Measurements from ENCODE around the gene B3GALT4. TPM values are rescaled to one million over a fixed set of nuclear protein-coding genes. Genes with fewer than 3 reads are reported as not detected.

B3GALT4 gene
- total RNA-seq, 2 donors from 2014 or later = 3.7 to 5.9 TPM

- no peaks in the 10 kb centered on the region for H3K9me3 Mint-ChIP-seq
- peak; percentile 43 to 62 for ATAC-seq
- peaks cover 5 to 31% of the 10 kb centered on the region in 2 donors for H3K36me3 Mint-ChIP-seq
- DNase-seq (ENCODE audit: low spot score in 2 of 2) = peak; percentile 74 to 80
- H3K27ac Mint-ChIP-seq = peak overlapping the region; percentile 92 to 99
These were observed 21.2 kb downstream of the B3GALT4 start for GRCh38 chr6:33297956-33298772.

DNA sequence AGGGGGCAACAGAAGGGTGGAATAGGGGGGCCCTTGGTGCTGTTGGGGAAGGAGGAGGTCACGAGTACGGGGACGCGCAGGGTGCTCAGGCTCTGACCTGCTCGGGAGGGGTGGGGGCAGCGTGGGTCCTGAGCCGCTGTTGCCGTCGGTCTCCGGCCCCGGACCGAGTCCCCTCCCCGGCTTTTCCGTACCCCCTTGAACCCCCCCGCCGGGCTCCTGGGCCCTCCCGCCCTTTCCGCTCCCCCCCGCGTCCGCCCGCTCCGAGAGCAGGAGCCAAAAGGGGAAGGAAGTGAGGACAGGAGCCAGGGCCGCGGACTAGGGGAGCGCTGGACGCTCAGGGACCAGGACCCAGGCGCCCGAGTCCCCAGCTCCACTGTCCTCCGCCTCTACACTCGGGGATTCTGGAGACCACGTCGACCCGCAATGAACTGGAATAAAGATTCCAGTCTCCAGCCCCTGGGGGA is 21.9 kb downstream of the B3GALT4 start, which contains the start of gene RGL2:
Gene RGL2 (minus strand): TSS at position 170 of the 464 bp plus-strand sequence. CDS start 332 bp downstream, outside the sequence.
- no peaks in the 10 kb centered on the region for H3K9me3 Mint-ChIP-seq
- ATAC-seq = peak; percentile 27 to 32
- peak in 1 of 2 donors; percentile 73 for DNase-seq (ENCODE audit: low spot score in 2 of 2)
- peak within 1 kb of the TSS; percentile 92 to 99 for H3K27ac Mint-ChIP-seq
- peaks cover 5 to 35% of the 10 kb centered on the region in 2 donors for H3K36me3 Mint-ChIP-seq

DNA sequence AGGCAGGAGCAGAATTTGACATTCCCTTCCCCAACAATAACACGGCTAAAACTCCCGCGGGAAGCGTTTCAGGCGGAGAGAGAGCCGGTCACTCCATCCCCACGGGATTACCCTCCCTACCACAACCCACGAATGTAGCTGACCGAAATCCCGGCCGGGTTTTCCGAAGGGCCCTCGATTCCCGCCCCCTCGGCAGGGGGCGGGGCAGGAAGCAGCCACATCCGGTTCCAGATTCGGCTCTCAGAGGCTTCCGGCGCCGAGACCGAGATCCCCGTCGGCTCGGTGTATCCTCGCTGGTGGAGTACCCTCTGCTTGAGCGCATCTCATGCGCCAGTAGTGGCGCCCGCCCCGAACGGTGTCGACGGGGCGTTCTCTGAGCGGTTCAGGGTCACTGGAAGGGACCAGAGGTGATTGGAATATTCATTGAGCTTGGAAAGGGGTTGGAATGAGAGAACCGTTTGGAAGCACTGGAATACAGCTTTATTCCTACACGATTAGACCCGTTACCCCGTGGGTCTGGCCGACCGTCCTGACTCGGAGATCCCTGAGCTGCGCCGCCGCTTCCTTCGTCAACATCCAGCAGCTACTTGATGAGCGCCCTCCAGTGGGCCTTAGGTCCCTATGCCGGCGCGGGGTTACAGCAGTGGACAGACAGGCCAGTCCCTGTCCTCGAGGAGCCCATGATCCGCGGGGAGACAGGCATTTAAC is 22.5 kb downstream of the B3GALT4 start:
- H3K9me3 Mint-ChIP-seq = no peaks in the 10 kb centered on the region
- H3K36me3 Mint-ChIP-seq = peaks cover 5 to 39% of the 10 kb centered on the region in 2 donors
- peak overlapping the region; percentile 92 to 97 for H3K27ac Mint-ChIP-seq
- peak; percentile 80 to 87 for ATAC-seq
- DNase-seq (ENCODE audit: low spot score in 2 of 2) = peak; percentile 95

- Mint-ChIP-seq H3K9me3 (no peaks in the 10 kb centered on the region), H3K27ac (no peak overlapping the region), H3K36me3 (peaks cover 12 to 45% of the 10 kb centered on the region in 2 donors)
- DNase-seq (ENCODE audit: low spot score in 2 of 2) (no peak), ATAC-seq (no peak)
These were observed 25.0 kb downstream of the B3GALT4 start for GRCh38 chr6:33301877-33302276.

- Mint-ChIP-seq H3K9me3 (no peaks in the 10 kb centered on the region), H3K27ac (no peak overlapping the region), H3K36me3 (peaks cover 7 to 39% of the 10 kb centered on the region in 2 donors)
- no peak for DNase-seq (ENCODE audit: low spot score in 2 of 2)
- no peak for ATAC-seq
These were observed 27.3 kb downstream of the B3GALT4 start for GRCh38 chr6:33304216-33304615.

GRCh38 chr6:33305052-33305451 is 28.1 kb downstream of the B3GALT4 start:
- no peak for DNase-seq (ENCODE audit: low spot score in 2 of 2)
- Mint-ChIP-seq H3K36me3 (peaks cover 7 to 31% of the 10 kb centered on the region in 2 donors), H3K27ac (peak overlapping the region in 1 of 2 donors; percentile 23), H3K9me3 (no peaks in the 10 kb centered on the region)
- ATAC-seq = no peak

DNA sequence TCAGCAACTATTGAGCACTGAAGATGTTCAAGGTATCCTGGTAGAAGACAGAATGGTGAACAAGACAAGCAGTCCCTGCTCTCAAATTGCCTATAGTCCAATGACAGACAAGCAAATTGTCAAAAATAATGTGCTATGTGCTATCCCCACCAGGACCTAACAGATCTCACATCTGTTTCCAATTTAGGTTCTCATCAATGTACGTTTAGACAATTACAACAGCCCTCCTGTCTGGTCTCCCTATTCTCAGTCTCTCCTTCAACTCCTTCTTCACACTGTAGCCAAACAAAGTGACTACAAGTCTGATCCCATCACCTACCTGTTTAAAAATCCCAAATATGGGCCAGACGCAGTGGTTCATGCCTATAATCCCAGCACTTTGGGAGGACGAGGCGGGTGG is 29.4 kb downstream of the B3GALT4 start:
- Mint-ChIP-seq H3K27ac (peak overlapping the region in 1 of 2 donors; percentile 74), H3K9me3 (no peaks in the 10 kb centered on the region), H3K36me3 (peaks cover 7 to 24% of the 10 kb centered on the region in 2 donors)
- no peak for DNase-seq (ENCODE audit: low spot score in 2 of 2)
- ATAC-seq = no peak

- peak; percentile 52 for ATAC-seq
- peak; percentile 66 to 80 for DNase-seq (ENCODE audit: low spot score in 2 of 2)
- peaks cover 17 to 33% of the 10 kb centered on the region in 2 donors for H3K36me3 Mint-ChIP-seq
- H3K9me3 Mint-ChIP-seq = no peaks in the 10 kb centered on the region
- peak overlapping the region; percentile 98 to 99 for H3K27ac Mint-ChIP-seq
These were observed 35.6 kb downstream of the B3GALT4 start for GRCh38 chr6:33312361-33313104.

DNA sequence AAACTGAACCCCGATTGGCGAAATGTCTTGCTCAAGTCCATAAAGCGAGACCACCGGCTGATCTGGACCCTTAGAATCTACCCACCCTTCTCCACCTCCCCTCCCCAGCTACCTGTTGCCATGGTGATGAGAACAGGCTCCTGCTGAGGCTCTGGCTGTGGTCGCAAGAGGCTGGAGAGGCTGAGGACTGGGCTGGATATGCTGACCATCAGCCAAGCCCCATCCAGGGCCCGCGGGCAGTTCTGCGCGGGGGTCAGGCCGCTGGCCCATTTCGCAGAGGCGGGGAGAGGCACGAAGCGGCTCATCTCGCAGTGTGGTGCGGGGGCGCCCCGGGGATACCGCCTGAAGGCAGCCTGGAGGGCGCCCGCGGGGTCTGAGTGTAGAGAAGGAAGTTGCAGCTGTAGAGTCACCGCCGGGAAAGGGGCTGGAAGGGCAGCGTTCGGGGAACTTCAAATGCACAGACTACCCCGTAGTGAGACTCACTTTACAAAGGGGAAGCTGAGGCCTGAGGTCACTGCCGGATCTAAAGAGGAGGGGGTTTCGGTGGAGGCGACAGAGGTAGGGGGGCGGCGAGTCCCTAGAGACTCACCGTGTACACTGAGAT is 36.3 kb downstream of the B3GALT4 start:
- H3K27ac Mint-ChIP-seq = peak overlapping the region; percentile 98 to 99
- DNase-seq (ENCODE audit: low spot score in 2 of 2) = peak; percentile 51 to 83
- H3K36me3 Mint-ChIP-seq = peaks cover 17 to 36% of the 10 kb centered on the region in 2 donors
- ATAC-seq = peak; percentile 5 to 49
- no peaks in the 10 kb centered on the region for H3K9me3 Mint-ChIP-seq

GRCh38 chr6:33313709-33314514 is 37.0 kb downstream of the B3GALT4 start, which contains the start of gene TAPBP:
TAPBP (minus strand) TSS chr6:33314078; CDS start chr6:33314041, 37 bp downstream.
- peak; percentile 65 for ATAC-seq
- DNase-seq (ENCODE audit: low spot score in 2 of 2) = peak; percentile 73 to 93
- H3K9me3 Mint-ChIP-seq = no peaks in the 10 kb centered on the region
- peak within 1 kb of the TSS; percentile 98 to 99 for H3K27ac Mint-ChIP-seq
- peaks cover 17 to 43% of the 10 kb centered on the region in 2 donors for H3K36me3 Mint-ChIP-seq

DNA sequence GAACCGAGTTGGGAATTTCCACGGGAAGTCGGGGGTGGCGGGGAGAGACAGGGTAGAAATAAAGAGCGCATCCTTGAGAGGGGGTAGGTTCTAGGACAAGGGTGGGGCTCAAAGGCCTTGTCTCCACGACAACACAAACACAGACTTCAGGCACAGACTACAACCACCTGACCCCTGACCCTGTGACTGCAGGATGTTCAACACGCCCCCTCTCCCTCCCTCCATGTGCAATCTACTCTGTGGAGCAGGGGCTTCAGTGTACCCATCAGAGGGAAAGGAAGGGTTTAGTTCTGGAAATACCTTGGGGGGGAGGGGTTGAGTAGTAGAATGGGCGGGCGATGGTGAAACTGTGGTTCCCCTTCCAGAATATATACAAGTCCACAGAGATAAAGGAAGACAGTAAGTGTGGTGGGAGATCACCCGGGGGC is 37.6 kb downstream of the B3GALT4 start:
- DNase-seq (ENCODE audit: low spot score in 2 of 2) (peak in 1 of 2 donors; percentile 56), ATAC-seq (peak; percentile 21 to 59)
- peaks cover 22 to 48% of the 10 kb centered on the region in 2 donors for H3K36me3 Mint-ChIP-seq

DNA sequence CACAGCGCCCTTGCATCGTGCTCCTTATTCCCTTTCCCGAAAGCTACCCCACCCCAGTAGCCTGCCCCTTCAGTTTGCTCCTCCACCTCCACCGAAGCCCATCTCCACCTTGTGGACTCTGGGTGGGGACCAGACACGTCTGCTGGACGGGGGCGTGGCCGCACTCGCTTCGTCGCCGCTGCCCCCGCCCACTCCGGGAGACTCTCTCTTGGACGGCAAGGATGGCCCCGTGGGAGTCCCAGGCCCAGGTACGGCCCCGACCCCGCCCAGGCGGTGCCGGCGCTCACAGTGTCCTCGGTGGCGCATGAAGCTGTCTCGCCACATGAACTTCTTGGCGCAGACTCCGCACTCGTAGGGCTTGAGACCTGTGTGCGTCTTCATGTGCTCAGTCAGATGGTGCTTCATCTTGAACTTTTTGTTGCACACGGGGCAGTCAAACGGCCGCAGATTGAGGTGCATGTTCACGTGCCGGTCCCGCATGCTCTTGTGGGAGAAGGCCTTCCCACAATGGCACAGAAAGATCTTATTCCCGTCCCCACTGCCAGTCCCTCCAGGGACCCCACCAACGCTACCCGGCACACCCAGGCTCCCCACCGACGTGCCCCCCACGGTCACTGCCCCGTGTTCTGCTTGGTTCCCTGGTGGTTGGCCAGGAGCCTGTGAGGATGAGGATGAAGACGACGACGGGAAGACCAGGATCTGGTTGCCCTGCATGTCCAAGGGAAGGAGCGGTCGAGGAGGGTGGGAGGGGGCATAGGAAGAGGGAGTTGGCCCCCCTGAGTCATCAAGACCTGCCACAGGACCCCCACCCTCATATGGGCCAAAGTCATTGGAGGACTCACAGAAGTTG is 38.2 kb downstream of the B3GALT4 start:
- ATAC-seq (no peak), DNase-seq (ENCODE audit: low spot score in 2 of 2) (no peak)
- Mint-ChIP-seq H3K27ac (peak overlapping the region; percentile 98 to 99), H3K9me3 (no peaks in the 10 kb centered on the region), H3K36me3 (peaks cover 26 to 54% of the 10 kb centered on the region in 2 donors)

More for the DNA sequence above, 37.6 kb downstream of the B3GALT4 start:
- H3K27ac Mint-ChIP-seq = peak overlapping the region; percentile 98 to 99
- no peaks in the 10 kb centered on the region for H3K9me3 Mint-ChIP-seq

GRCh38 chr6:33315793-33316602 is 39.1 kb downstream of the B3GALT4 start:
- ATAC-seq (no peak), DNase-seq (ENCODE audit: low spot score in 2 of 2) (no peak)
- peaks cover 34 to 59% of the 10 kb centered on the region in 2 donors for H3K36me3 Mint-ChIP-seq
- peak overlapping the region; percentile 84 to 98 for H3K27ac Mint-ChIP-seq
- no peaks in the 10 kb centered on the region for H3K9me3 Mint-ChIP-seq
